Measurements from ENCODE around the gene PARK7. TPM values are rescaled to one million over a fixed set of nuclear protein-coding genes. Genes with fewer than 3 reads are reported as not detected.

Gene PARK7
- total and polyA plus RNA-seq, 2 experiments from 2014 or later: 178 to 679 TPM

- Histone ChIP-seq H2AFZ (no peak overlapping the region), H3K27ac (ENCODE audit: low read depth) (no peak overlapping the region), H3K4me2 (peak overlapping the region; percentile 94), H3K4me3 (peak overlapping the region; percentile 85), H4K20me1 (replicated peaks; ENCODE audit: insufficient read depth) (peaks cover 40% of the 10 kb centered on the region), H3F3A (replicated peaks; ENCODE audit: low read depth) (no peaks in the 10 kb centered on the region; the same call in 1 of the 2 replicates), H3K36me3 (ENCODE audit: insufficient read depth) (no peaks in the 10 kb centered on the region), H3K27me3 (ENCODE audit: insufficient read depth) (no peaks in the 10 kb centered on the region), H3K9me2 (ENCODE audit: insufficient read depth) (no peaks in the 10 kb centered on the region), H3K79me2 (replicated peaks; ENCODE audit: insufficient read depth) (peaks cover 56% of the 10 kb centered on the region), H3K4me1 (ENCODE audit: insufficient read depth) (peaks cover 73% of the 10 kb centered on the region)
- peaks cover 5% of the 10 kb centered on the region; the same call in 2 of the 3 replicates for H3K36me3 Mint-ChIP-seq (ENCODE audit: low read depth)
- peak overlapping the region; percentile 88 for H3K27ac Mint-ChIP-seq
- peaks cover 62% of the 10 kb centered on the region for H3K4me1 Mint-ChIP-seq
- peak overlapping the region; percentile 90 for H3K4me3 Mint-ChIP-seq
- peaks cover 17% of the 10 kb centered on the region for H3K27me3 Mint-ChIP-seq (ENCODE audit: insufficient read depth, low read depth, poor library complexity)
- peaks cover 4% of the 10 kb centered on the region; the same call in 1 of the 3 replicates for H3K9me3 Mint-ChIP-seq
- DNase-seq (ENCODE audit: low spot score) (no peak), ATAC-seq (no peak)
- TF ChIP-seq STAT1 (IDR thresholded peaks at IDR 0.05; ENCODE audit: unreplicated experiment) (no peak), EZH2 (IDR thresholded peaks at IDR 0.05; ENCODE audit: low read depth, unreplicated experiment) (no peak), JUNB (IDR thresholded peaks at IDR 0.05; ENCODE audit: unreplicated experiment) (no peak), ZNF331 (CRISPR knock-in tag; IDR thresholded peaks at IDR 0.05; ENCODE audit: low read depth) (no peak), POLR2AphosphoS5 (IDR thresholded peaks at IDR 0.05; ENCODE audit: low read depth) (no peak), NANOG (IDR thresholded peaks at IDR 0.05; ENCODE audit: borderline replicate concordance) (no peak), EZH2phosphoT487 (IDR thresholded peaks at IDR 0.05; ENCODE audit: unreplicated experiment) (no peak), ZNF114 (CRISPR knock-in tag; IDR thresholded peaks at IDR 0.05) (no peak), CREB1 (CRISPR knock-in tag; IDR thresholded peaks at IDR 0.05; ENCODE audit: low read depth) (no peak), ZNF462 (CRISPR knock-in tag; IDR thresholded peaks at IDR 0.05) (no peak)
- TF ChIP-seq, protein P1, sequence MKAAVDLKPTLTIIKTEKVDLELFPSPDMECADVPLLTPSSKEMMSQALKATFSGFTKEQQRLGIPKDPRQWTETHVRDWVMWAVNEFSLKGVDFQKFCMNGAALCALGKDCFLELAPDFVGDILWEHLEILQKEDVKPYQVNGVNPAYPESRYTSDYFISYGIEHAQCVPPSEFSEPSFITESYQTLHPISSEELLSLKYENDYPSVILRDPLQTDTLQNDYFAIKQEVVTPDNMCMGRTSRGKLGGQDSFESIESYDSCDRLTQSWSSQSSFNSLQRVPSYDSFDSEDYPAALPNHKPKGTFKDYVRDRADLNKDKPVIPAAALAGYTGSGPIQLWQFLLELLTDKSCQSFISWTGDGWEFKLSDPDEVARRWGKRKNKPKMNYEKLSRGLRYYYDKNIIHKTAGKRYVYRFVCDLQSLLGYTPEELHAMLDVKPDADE (IDR thresholded peaks at IDR 0.05): no peak
- TF ChIP-seq, protein P2, sequence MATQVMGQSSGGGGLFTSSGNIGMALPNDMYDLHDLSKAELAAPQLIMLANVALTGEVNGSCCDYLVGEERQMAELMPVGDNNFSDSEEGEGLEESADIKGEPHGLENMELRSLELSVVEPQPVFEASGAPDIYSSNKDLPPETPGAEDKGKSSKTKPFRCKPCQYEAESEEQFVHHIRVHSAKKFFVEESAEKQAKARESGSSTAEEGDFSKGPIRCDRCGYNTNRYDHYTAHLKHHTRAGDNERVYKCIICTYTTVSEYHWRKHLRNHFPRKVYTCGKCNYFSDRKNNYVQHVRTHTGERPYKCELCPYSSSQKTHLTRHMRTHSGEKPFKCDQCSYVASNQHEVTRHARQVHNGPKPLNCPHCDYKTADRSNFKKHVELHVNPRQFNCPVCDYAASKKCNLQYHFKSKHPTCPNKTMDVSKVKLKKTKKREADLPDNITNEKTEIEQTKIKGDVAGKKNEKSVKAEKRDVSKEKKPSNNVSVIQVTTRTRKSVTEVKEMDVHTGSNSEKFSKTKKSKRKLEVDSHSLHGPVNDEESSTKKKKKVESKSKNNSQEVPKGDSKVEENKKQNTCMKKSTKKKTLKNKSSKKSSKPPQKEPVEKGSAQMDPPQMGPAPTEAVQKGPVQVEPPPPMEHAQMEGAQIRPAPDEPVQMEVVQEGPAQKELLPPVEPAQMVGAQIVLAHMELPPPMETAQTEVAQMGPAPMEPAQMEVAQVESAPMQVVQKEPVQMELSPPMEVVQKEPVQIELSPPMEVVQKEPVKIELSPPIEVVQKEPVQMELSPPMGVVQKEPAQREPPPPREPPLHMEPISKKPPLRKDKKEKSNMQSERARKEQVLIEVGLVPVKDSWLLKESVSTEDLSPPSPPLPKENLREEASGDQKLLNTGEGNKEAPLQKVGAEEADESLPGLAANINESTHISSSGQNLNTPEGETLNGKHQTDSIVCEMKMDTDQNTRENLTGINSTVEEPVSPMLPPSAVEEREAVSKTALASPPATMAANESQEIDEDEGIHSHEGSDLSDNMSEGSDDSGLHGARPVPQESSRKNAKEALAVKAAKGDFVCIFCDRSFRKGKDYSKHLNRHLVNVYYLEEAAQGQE (IDR thresholded peaks at IDR 0.05; ENCODE audit: unreplicated experiment): no peak
- TF ChIP-seq, protein P3, sequence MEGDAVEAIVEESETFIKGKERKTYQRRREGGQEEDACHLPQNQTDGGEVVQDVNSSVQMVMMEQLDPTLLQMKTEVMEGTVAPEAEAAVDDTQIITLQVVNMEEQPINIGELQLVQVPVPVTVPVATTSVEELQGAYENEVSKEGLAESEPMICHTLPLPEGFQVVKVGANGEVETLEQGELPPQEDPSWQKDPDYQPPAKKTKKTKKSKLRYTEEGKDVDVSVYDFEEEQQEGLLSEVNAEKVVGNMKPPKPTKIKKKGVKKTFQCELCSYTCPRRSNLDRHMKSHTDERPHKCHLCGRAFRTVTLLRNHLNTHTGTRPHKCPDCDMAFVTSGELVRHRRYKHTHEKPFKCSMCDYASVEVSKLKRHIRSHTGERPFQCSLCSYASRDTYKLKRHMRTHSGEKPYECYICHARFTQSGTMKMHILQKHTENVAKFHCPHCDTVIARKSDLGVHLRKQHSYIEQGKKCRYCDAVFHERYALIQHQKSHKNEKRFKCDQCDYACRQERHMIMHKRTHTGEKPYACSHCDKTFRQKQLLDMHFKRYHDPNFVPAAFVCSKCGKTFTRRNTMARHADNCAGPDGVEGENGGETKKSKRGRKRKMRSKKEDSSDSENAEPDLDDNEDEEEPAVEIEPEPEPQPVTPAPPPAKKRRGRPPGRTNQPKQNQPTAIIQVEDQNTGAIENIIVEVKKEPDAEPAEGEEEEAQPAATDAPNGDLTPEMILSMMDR (conservative IDR thresholded peaks at IDR 0.05; ENCODE audit: low read depth in 2 of 2): no peak
These were observed 63.7 kb downstream of the PARK7 start for GRCh38 chr1:8025061-8025670.

All from GM23338 (cell line).